PC-9 (cell line): Measurements from ENCODE around the gene ARPC5. TPM values are rescaled to one million over a fixed set of nuclear protein-coding genes. Genes with fewer than 3 reads are reported as not detected.

Experiments
- BruUV-seq: library from RNA; stranded (reverse); fragments of 400-500 nt; replicated peaks from 2 replicates; lab custom pipeline; 2021; lab: Mats Ljungman, UMichigan
- CTCF ChIA-PET: fragments of 300-600 bp; sonication (Branson Sonifier 250); formaldehyde crosslinking; loops from one replicate; lab custom pipeline; 2022; ENCODE audit warnings: antibody characterized with exemption; lab: Charles Lee
- POLR2A ChIA-PET: fragments of 300-600 bp; sonication (Branson Sonifier 250); formaldehyde crosslinking; loops from one replicate; lab custom pipeline; 2022; ENCODE audit warnings: antibody characterized with exemption; ENCODE audit not compliant: unreplicated experiment; lab: Charles Lee
- DNase-seq, 2 experiments: peaks; one replicate each; pipeline versions ENCODE4 v3.0.0 to v3.0.0-alpha.2; 2015 to 2022; ENCODE audit warnings: mixed read lengths in 1 of 2
- H2AFZ ChIP-seq: fragments of 200-600 bp; sonication (generic); 2 replicates; pipeline ENCODE4 v1.8.1; 2017; ENCODE audit warnings: antibody characterized with exemption
- H3F3A ChIP-seq: fragments of 200-600 bp; sonication (generic); 2 replicates; pipeline ENCODE4 v1.8.1; 2017; ENCODE audit warnings: antibody characterized with exemption, mild to moderate bottlenecking, low read depth; ENCODE audit not compliant: insufficient read depth
- H3K27ac ChIP-seq: fragments of 200-600 bp; sonication (generic); 2 replicates; pipeline ENCODE4 v1.6.1; 2016; ENCODE audit warnings: mixed run types
- H3K27me3 ChIP-seq: fragments of 200-600 bp; sonication (generic); 2 replicates; pipeline ENCODE4 v1.6.1; 2016; ENCODE audit warnings: low read depth, mixed run types; ENCODE audit not compliant: insufficient read depth
- H3K36me3 ChIP-seq: fragments of 200-600 bp; sonication (generic); 2 replicates; pipeline ENCODE4 v1.6.1; 2016; ENCODE audit warnings: low read depth, mixed run types
- H3K4me1 ChIP-seq: fragments of 200-600 bp; sonication (generic); replicated peaks from 2 replicates; pipeline ENCODE4 v1.6.1; 2016; ENCODE audit warnings: mixed run types; ENCODE audit not compliant: insufficient read depth
- H3K4me2 ChIP-seq: fragments of 200-600 bp; sonication (generic); 2 replicates; pipeline ENCODE4 v1.6.1; 2017; ENCODE audit warnings: mixed run types
- H3K4me3 ChIP-seq: fragments of 200-600 bp; sonication (generic); 2 replicates; pipeline ENCODE4 v1.6.1; 2016; ENCODE audit warnings: mixed run types
- H3K79me2 ChIP-seq: fragments of 200-600 bp; sonication (generic); 2 replicates; pipeline ENCODE4 v1.6.1; 2017; ENCODE audit warnings: low read depth, mixed run types
- H3K9me2 ChIP-seq: fragments of 200-600 bp; sonication (generic); 2 replicates; pipeline ENCODE4 v1.8.1; 2017; ENCODE audit warnings: mild to moderate bottlenecking; ENCODE audit not compliant: insufficient read depth
- H3K9me3 ChIP-seq: fragments of 200-600 bp; sonication (generic); 2 replicates; pipeline ENCODE4 v1.8.1; 2016; ENCODE audit warnings: low read depth; ENCODE audit not compliant: insufficient read depth
- H4K20me1 ChIP-seq: fragments of 200-600 bp; sonication (generic); 2 replicates; pipeline ENCODE4 v1.8.1; 2017; ENCODE audit not compliant: insufficient read depth
- EZH2 ChIP-seq: fragments of 200-600 bp; sonication (generic); IDR thresholded peaks from 2 replicates; pipeline ENCODE4 v1.8.0; 2017; ENCODE audit warnings: antibody characterized with exemption, low read depth
- intact Hi-C: fragments of 100-400 bp; cut with micrococcal nuclease; formaldehyde crosslinking; loops from one replicate; pipeline ENCODE4 v1.10.0; 2022; ENCODE audit not compliant: unreplicated experiment
- total RNA-seq: library from RNA; stranded (reverse); gene quantifications from 2 replicates; pipeline ENCODE4 v1.2.3, GENCODE V29; 2021
- TF ChIP-seq, protein P1 (sequence below): fragments of 200-600 bp; sonication (generic); conservative IDR thresholded peaks from 2 replicates; pipeline ENCODE4 v1.6.1; 2017; ENCODE audit warnings: mixed run types, antibody characterized with exemption, mild to moderate bottlenecking, moderate library complexity

Gene ARPC5
- total RNA-seq, 1 experiment from 2014 or later: 143 TPM

DNA sequence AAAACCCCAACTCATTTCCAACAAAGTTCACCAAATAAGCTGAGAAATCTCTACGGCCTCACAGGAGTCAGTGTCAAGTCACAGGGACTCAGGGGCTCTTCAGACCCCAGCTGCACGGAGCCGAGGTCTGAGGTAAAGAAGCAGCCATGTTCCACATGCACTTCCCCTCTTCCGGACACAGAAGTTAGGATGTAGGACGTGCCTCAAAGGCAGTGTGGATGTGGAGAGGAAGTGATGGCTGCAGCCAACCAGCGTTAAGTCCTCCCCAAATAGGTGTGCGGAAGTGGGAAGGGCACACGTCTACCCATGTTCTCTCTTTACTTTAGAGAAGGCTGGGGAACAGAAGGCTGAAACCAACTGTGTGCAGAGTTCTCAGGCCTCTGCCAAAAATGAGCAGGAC is 30.8 kb downstream of the ARPC5 start:
- Histone ChIP-seq H3K27ac (no peak overlapping the region), H3K9me2 (no peaks in the 10 kb centered on the region), H3K27me3 (no peaks in the 10 kb centered on the region), H3K4me3 (no peak overlapping the region), H2AFZ (no peak overlapping the region), H3F3A (peaks cover 13% of the 10 kb centered on the region), H3K79me2 (no peaks in the 10 kb centered on the region), H3K36me3 (no peaks in the 10 kb centered on the region), H3K4me1 (peaks cover 37% of the 10 kb centered on the region), H3K4me2 (no peak overlapping the region), H4K20me1 (no peaks in the 10 kb centered on the region), H3K9me3 (no peaks in the 10 kb centered on the region)
- ChIA-PET CTCF (no interaction called here), POLR2A (no interaction called here)
- TF ChIP-seq, protein P1, sequence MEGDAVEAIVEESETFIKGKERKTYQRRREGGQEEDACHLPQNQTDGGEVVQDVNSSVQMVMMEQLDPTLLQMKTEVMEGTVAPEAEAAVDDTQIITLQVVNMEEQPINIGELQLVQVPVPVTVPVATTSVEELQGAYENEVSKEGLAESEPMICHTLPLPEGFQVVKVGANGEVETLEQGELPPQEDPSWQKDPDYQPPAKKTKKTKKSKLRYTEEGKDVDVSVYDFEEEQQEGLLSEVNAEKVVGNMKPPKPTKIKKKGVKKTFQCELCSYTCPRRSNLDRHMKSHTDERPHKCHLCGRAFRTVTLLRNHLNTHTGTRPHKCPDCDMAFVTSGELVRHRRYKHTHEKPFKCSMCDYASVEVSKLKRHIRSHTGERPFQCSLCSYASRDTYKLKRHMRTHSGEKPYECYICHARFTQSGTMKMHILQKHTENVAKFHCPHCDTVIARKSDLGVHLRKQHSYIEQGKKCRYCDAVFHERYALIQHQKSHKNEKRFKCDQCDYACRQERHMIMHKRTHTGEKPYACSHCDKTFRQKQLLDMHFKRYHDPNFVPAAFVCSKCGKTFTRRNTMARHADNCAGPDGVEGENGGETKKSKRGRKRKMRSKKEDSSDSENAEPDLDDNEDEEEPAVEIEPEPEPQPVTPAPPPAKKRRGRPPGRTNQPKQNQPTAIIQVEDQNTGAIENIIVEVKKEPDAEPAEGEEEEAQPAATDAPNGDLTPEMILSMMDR: no peak
- no peak for TF ChIP-seq EZH2
- DNase-seq: peak in 1 of 2 experiments; percentile 24
- BruUV-seq: no TSS peak
- intact Hi-C loops: no loop called here

DNA sequence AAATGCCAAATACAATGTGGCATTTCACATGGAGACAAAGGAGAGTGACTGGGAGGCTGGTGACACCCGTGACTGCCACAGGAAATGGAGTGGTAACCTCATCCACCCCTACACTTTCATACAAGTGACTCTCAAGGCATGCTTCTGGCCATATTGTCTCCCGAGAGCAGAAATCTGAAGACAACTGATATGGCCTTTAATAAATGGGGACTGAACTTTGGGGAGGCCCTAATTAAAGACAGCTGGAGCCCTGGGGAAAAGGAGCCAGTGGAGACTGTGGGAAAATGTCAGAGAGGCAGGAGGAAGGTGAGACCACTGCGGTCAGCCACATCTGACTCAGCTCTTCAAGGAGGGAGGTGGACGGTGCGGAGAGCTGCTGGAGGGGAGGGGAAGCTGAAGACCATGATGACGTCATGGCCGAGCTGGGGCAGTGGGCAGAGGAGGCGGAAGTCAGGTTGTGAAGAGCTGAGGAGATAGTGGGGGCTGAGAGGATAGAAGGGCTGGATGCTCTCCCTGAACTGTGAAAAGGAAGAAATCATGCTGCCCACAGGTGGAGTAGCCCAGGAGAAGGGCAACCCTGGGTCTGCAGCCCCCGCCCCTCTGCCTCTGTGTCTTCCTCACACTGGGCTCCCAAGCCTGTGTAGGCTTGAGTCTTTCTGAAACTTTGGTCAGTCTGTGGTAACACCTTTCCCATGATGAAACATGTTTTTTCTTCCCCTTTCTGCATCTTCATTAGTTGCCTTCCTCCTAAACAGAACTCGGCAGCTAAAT is 31.4 kb downstream of the ARPC5 start:
- no peak overlapping the region for H3K4me3 ChIP-seq
- H3K27ac ChIP-seq: no peak overlapping the region
- TF ChIP-seq EZH2: no peak
- TF ChIP-seq, protein P1: no peak
- H3K36me3 ChIP-seq: no peaks in the 10 kb centered on the region
- H3K27me3 ChIP-seq: no peaks in the 10 kb centered on the region
- intact Hi-C loops: no loop called here
- no peaks in the 10 kb centered on the region for H3K9me2 ChIP-seq
- peaks cover 32% of the 10 kb centered on the region for H3K4me1 ChIP-seq
- H3K79me2 ChIP-seq: no peaks in the 10 kb centered on the region
- ChIA-PET CTCF (no interaction called here), POLR2A (no interaction called here)
- H4K20me1 ChIP-seq: no peaks in the 10 kb centered on the region
- peaks cover 8% of the 10 kb centered on the region for H3F3A ChIP-seq
- H2AFZ ChIP-seq: no peak overlapping the region
- H3K9me3 ChIP-seq: no peaks in the 10 kb centered on the region
- H3K4me2 ChIP-seq: no peak overlapping the region
- peak in 1 of 2 experiments; percentile 21 for DNase-seq
- BruUV-seq: no TSS peak

- Histone ChIP-seq H3K9me2 (no peaks in the 10 kb centered on the region), H3K9me3 (no peaks in the 10 kb centered on the region), H3K36me3 (no peaks in the 10 kb centered on the region), H3K4me2 (no peak overlapping the region), H2AFZ (no peak overlapping the region), H3F3A (no peaks in the 10 kb centered on the region; the same call in 1 of the 2 replicates), H3K27ac (no peak overlapping the region), H3K27me3 (no peaks in the 10 kb centered on the region), H3K4me1 (peaks cover 15% of the 10 kb centered on the region), H3K79me2 (no peaks in the 10 kb centered on the region), H4K20me1 (no peaks in the 10 kb centered on the region), H3K4me3 (no peak overlapping the region)
- intact Hi-C loops: no loop called here
- CTCF ChIA-PET: no interaction called here
- POLR2A ChIA-PET: no interaction called here
- peak in 1 of 2 experiments; percentile 5 for DNase-seq
- TF ChIP-seq, protein P1: no peak
- no peak for TF ChIP-seq EZH2
- BruUV-seq: no TSS peak
Observed at GRCh38 chr1:183602510-183602909, 33.1 kb downstream of the ARPC5 start.
